Stimulated activated CD8-positive, alpha-beta memory T cell treated with anti-CD3 and anti-CD28 coated beads, Interleukin-4, amount 100 ng/mL, for 24 hours (primary cell): ENCODE data around the gene BRIP1.
"Not testable (repeated sequence)": the region's sequence is repeated elsewhere in the genome, so short reads cannot be mapped to it uniquely, and the experiment has no call there.

ENCODE experiments used
- DNase-seq: peaks from one replicate; pipeline ENCODE4 v3.0.0-alpha.2; 2020; ENCODE audit warnings: low read depth

BRIP1 gene

GRCh38 chr17:61863801-61864126, 436 bp upstream of the BRIP1 start:
- DNase-seq: no peak

GRCh38 chr17:61862105-61862574, 1.2 kb downstream of the BRIP1 start:
- no peak for DNase-seq

- DNase-seq: not testable (repeated sequence)
Measured at GRCh38 chr17:61860397-61860796, 2.9 kb downstream of the BRIP1 start.

- DNase-seq: no peak
Measured at GRCh38 chr17:61856035-61856434, 7.3 kb downstream of the BRIP1 start.

GRCh38 chr17:61852857-61853256, 10.5 kb downstream of the BRIP1 start:
- no peak for DNase-seq

- DNase-seq: no peak
Measured at GRCh38 chr17:61849674-61850073, 13.7 kb downstream of the BRIP1 start.

- DNase-seq: no peak
Measured at GRCh38 chr17:61848896-61849295, 14.4 kb downstream of the BRIP1 start.

- no peak for DNase-seq
Measured at GRCh38 chr17:61848247-61848646, 15.1 kb downstream of the BRIP1 start.

- DNase-seq: no peak
Measured at GRCh38 chr17:61847659-61848058, 15.7 kb downstream of the BRIP1 start.

- no peak for DNase-seq
Measured at GRCh38 chr17:61846761-61847375, 16.5 kb downstream of the BRIP1 start.

GRCh38 chr17:61846088-61846487, 17.2 kb downstream of the BRIP1 start:
- no peak for DNase-seq

GRCh38 chr17:61843435-61843834, 19.9 kb downstream of the BRIP1 start:
- no peak for DNase-seq

- no peak for DNase-seq
Measured at GRCh38 chr17:61842899-61843298, 20.4 kb downstream of the BRIP1 start.

GRCh38 chr17:61839300-61839786, 24.0 kb downstream of the BRIP1 start:
- no peak for DNase-seq

- DNase-seq: peak; percentile 11
Measured at GRCh38 chr17:61837175-61838051, 25.9 kb downstream of the BRIP1 start.

GRCh38 chr17:61836266-61837174, 26.8 kb downstream of the BRIP1 start:
- DNase-seq: no peak

- DNase-seq: no peak
Measured at GRCh38 chr17:61835606-61836005, 27.7 kb downstream of the BRIP1 start.

GRCh38 chr17:61834610-61835009, 28.7 kb downstream of the BRIP1 start:
- no peak for DNase-seq

GRCh38 chr17:61833536-61834193, 29.7 kb downstream of the BRIP1 start:
- DNase-seq: no peak

GRCh38 chr17:61832463-61832862, 30.9 kb downstream of the BRIP1 start:
- no peak for DNase-seq

GRCh38 chr17:61831099-61831498, 32.2 kb downstream of the BRIP1 start:
- no peak for DNase-seq

GRCh38 chr17:61828694-61829093, 34.6 kb downstream of the BRIP1 start:
- no peak for DNase-seq
